GM12878 (cell line): ENCODE results near the gene ZMYM3. TPM values are rescaled to one million over a fixed set of nuclear protein-coding genes. Genes with fewer than 3 reads are reported as not detected.

Experiments
- ATAC-seq: fragments of 200-7000 bp; cut with Tn5 transposase; 3 replicates; pipeline ENCODE4 v1.9.1; 2020; ENCODE audit warnings: mild to moderate bottlenecking, moderate library complexity
- BruUV-seq: library from RNA; stranded (reverse); fragments of 400-500 nt; replicated peaks from 2 replicates; lab custom pipeline; 2021; lab: Mats Ljungman, UMichigan
- CTCF ChIA-PET: fragments of 300-600 bp; sonication (Branson Sonifier 250); formaldehyde crosslinking; extraction: SDS; loops from one replicate; lab custom pipeline; 2021; ENCODE audit warnings: inconsistent platforms; lab: Yijun Ruan, JAX
- POLR2A ChIA-PET: fragments of 350-600 bp; formaldehyde crosslinking; extraction: SDS; loops from one replicate; lab custom pipeline; 2021; ENCODE audit warnings: inconsistent platforms; lab: Charles Lee
- RAD21 ChIA-PET: fragments of 300-600 bp; sonication (Branson Sonifier 250); formaldehyde crosslinking; loops from one replicate; lab custom pipeline; 2023; ENCODE audit warnings: antibody characterized with exemption; ENCODE audit not compliant: unreplicated experiment; lab: Charles Lee
- SMC1A ChIA-PET: fragments of 300-600 bp; sonication (Branson Sonifier 250); formaldehyde crosslinking; loops from one replicate; lab custom pipeline; 2023; ENCODE audit not compliant: unreplicated experiment, uncharacterized antibody; lab: Charles Lee
- DNase-seq: peaks from one replicate; pipeline ENCODE4 v3.0.0-alpha.2; 2011; ENCODE audit warnings: low read depth, low spot score
- FAIRE-seq: peaks from 3 replicates; lab custom pipeline; 2011; peaks lifted over from hg19 to GRCh38; lab: Jason Lieb, UNC
- H2AFZ ChIP-seq: 2 replicates; pipeline ENCODE4 v1.6.0; 2011; ENCODE audit warnings: low read depth, low read length, control low read depth; ENCODE audit not compliant: control insufficient read depth
- H3K27ac ChIP-seq: 2 replicates; pipeline ENCODE4 v1.5.1; 2011; ENCODE audit warnings: control low read depth; ENCODE audit not compliant: control insufficient read depth, insufficient read depth
- H3K27me3 ChIP-seq, 2 experiments: replicated peaks in 1 of 2; 2 replicates each; pipeline versions ENCODE4 v1.6.0 to v1.6.1; 2011; ENCODE audit warnings: low read length in 1 of 2; ENCODE audit not compliant: control insufficient read depth in 2 of 2, insufficient read depth in 2 of 2
- H3K36me3 ChIP-seq, 2 experiments: 2 replicates each; pipeline ENCODE4 v1.5.1; 2011; ENCODE audit warnings: low read length in 1 of 2; ENCODE audit not compliant: control insufficient read depth in 2 of 2, insufficient read depth in 2 of 2
- H3K4me1 ChIP-seq: 2 replicates; pipeline ENCODE4 v1.6.1; 2011; ENCODE audit warnings: mild to moderate bottlenecking, low read length, moderate library complexity, mixed read lengths; ENCODE audit not compliant: control insufficient read depth, insufficient read depth
- H3K4me2 ChIP-seq: 2 replicates; pipeline ENCODE4 v1.6.0; 2011; ENCODE audit warnings: control low read depth; ENCODE audit not compliant: control insufficient read depth, insufficient read depth
- H3K4me3 ChIP-seq: fragments of 200-600 bp; sonication (generic); 2 replicates; pipeline ENCODE4 v1.5.1; 2016
- H3K79me2 ChIP-seq: 2 replicates; pipeline ENCODE4 v1.6.0; 2011; ENCODE audit warnings: low read length; ENCODE audit not compliant: control insufficient read depth, insufficient read depth
- H3K9ac ChIP-seq: 2 replicates; pipeline ENCODE4 v1.8.0; 2011; ENCODE audit warnings: low read length, control low read depth, mixed read lengths; ENCODE audit not compliant: control insufficient read depth, insufficient read depth
- H3K9me3 ChIP-seq: replicated peaks from 3 replicates; pipeline ENCODE4 v1.5.1; 2011; ENCODE audit warnings: mild to moderate bottlenecking, low read length; ENCODE audit not compliant: control insufficient read depth, insufficient read depth
- H4K20me1 ChIP-seq: 2 replicates; pipeline ENCODE4 v1.6.0; 2011; ENCODE audit not compliant: control insufficient read depth, insufficient read depth
- BACH1 ChIP-seq: fragments of 450-650 bp; IDR thresholded peaks from 2 replicates; pipeline ENCODE4 v1.6.1; 2017; ENCODE audit warnings: mild to moderate bottlenecking, borderline replicate concordance
- BHLHE40 ChIP-seq, 2 experiments: fragments of 450-650 bp in 1 of 2; IDR thresholded peaks; 2 replicates each; pipeline ENCODE4 v1.6.1; 2011 to 2017; ENCODE audit warnings: low read depth in 2 of 2, borderline replicate concordance in 1 of 2, improper control_type of control experiment in 1 of 2, low read length in 1 of 2, mild to moderate bottlenecking in 1 of 2
- CHD2 ChIP-seq: IDR thresholded peaks from 2 replicates; pipeline ENCODE4 v1.6.1; 2011; ENCODE audit warnings: low read depth, low read length, improper control_type of control experiment, borderline replicate concordance
- JUNB ChIP-seq: IDR thresholded peaks from 2 replicates; pipeline ENCODE4 v1.6.1; 2016; ENCODE audit warnings: antibody characterized with exemption, mild to moderate bottlenecking
- NBN ChIP-seq: fragments of 450-650 bp; IDR thresholded peaks from 2 replicates; pipeline ENCODE4 v1.6.1; 2016
- RB1 ChIP-seq: fragments of 450-650 bp; formaldehyde crosslinking; IDR thresholded peaks from 2 replicates; pipeline ENCODE4 v1.6.1; 2017; ENCODE audit warnings: mild to moderate bottlenecking, borderline replicate concordance
- SMAD1 ChIP-seq: fragments of 450-650 bp; IDR thresholded peaks from 2 replicates; pipeline ENCODE4 v1.6.1; 2018; ENCODE audit warnings: mild to moderate bottlenecking, low read depth; ENCODE audit not compliant: partially characterized antibody
- SREBF1 ChIP-seq: IDR thresholded peaks from 2 replicates; pipeline ENCODE4 v1.6.1; 2012; ENCODE audit warnings: mild to moderate bottlenecking, low read length
- TCF12 ChIP-seq: IDR thresholded peaks from 2 replicates; pipeline ENCODE4 v1.6.1; 2011; ENCODE audit warnings: low read depth, mild to moderate bottlenecking, low read length
- WGBS: methylation state at CpG from one replicate; pipeline ENCODE4 v1.1.6; 2016; ENCODE audit warnings: low lambda C conversion rate; ENCODE audit not compliant: insufficient replicate concordance, insufficient coverage; ENCODE audit errors: missing lambda C conversion rate; 5-methylcytosine and 5-hydroxymethylcytosine counted together
- in situ Hi-C: fragments of 300-500 bp; cut with MboI; formaldehyde crosslinking; loops from 9 replicates; pipeline ENCODE4 v1.14.3; 2018; ENCODE audit warnings: mixed read lengths
- intact Hi-C: fragments of 100-400 bp; cut with micrococcal nuclease; formaldehyde crosslinking; loops from one replicate; pipeline ENCODE4 v1.14.2; 2022; ENCODE audit not compliant: unreplicated experiment
- polyA plus RNA-seq, 11 experiments: library from polyadenylated mRNA; depleted of rRNA in 4 of 11; unstranded in 6 of 11; stranded (reverse) in 5 of 11; fragments of >200 nt; fragmentation: Nextera tagmentation in 4 of 11; fragmentation: Illumina TruSeq in 1 of 11; extraction: Ambion mirVana in 4 of 11; extraction: Trizol in 1 of 11; gene quantifications; 1 replicate in 1 of 11; 2 replicates in 10 of 11; pipeline versions ENCODE4 v1.2.1 to v1.2.3, GENCODE V29; 2011 to 2016; ENCODE audit warnings: inconsistent platforms in 2 of 11, missing spikeins in 2 of 11, low read depth in 1 of 11
- total RNA-seq, 4 experiments: library from RNA; depleted of rRNA in 3 of 4; stranded (reverse); fragments of >200 nt in 3 of 4; fragmentation: Illumina TruSeq in 1 of 4; extraction: Trizol in 1 of 4; gene quantifications; 2 replicates each; pipeline versions ENCODE4 v1.2.1 to v1.2.3, GENCODE V29; 2013 to 2021
- TF ChIP-seq, protein P1 (sequence below): fragments of 450-650 bp; conservative IDR thresholded peaks from 2 replicates; pipeline ENCODE4 v1.6.1; 2017; ENCODE audit warnings: mild to moderate bottlenecking, moderate library complexity
- TF ChIP-seq, protein P2 (sequence below): IDR thresholded peaks from 2 replicates; pipeline ENCODE4 v1.6.1; 2011; ENCODE audit warnings: mild to moderate bottlenecking, low read depth, low read length, moderate library complexity; ENCODE audit not compliant: insufficient replicate concordance
- TF ChIP-seq, protein P3 (sequence below): fragments of 450-650 bp; IDR thresholded peaks from 2 replicates; pipeline ENCODE4 v1.6.1; 2016; ENCODE audit warnings: mild to moderate bottlenecking, moderate library complexity, borderline replicate concordance

The ZMYM3 gene
- total and polyA plus RNA-seq, 10 of the 15 experiments (the other 5 are each of a cell fraction or from before 2014, with no cell fraction given), result 2.3 to 28.1 (median 12.3) TPM

DNA sequence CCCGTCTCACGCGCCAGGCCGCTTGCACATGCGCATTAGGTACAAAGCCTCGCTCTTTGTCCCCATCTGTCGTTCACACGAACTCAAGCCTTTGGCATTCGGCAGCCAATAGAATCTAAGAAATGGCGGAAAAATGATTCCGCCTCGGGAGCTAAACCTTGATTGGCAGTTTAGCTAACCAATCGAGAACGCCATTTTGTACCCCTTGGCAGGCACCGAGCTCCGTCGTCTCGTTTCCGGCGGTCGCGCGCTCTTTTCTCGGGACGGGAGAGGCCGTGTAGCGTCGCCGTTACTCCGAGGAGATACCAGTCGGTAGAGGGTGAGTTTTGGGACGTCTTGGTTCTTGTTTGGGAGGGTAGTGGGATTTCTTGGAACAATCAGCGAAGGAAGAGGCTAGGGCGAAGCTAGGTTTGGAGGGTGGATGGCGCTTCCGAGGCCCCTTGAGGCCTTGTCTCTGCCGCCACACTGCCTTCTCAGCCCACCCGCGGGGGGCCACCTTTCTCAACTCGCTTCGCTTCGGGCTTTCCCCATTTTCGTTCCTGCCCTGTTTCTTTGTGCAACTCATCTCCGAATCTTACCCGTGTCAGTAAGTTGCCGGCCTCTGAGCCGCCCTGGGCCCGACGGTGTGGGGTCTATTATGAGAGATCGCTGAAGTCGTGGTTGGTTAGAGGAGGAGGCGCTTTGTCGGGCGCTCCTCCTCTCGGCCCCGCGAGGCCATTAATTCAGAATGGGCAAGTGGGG lies 29.6 kb upstream of the ZMYM3 start, which contains the start of gene NONO:
TSS of gene NONO (plus strand) at position 233 of the 741 bp plus-strand sequence. CDS start 7,003 bp downstream, outside the sequence.
- CTCF ChIA-PET, result interaction anchor here (0.6 to 1.2 kb wide), 5 partner anchors 30 to 848 kb away, joined by 3 to 6 read pairs (median 4); partner anchors contain the start of genes TAF1 and ZMYM3
- RAD21 ChIA-PET, result interaction anchor here (0.7 to 2.1 kb wide), 13 partner anchors 29 to 369 kb away, joined by 3 to 13 read pairs (median 5); partner anchors contain the start of genes MED12 and TAF1
- Histone ChIP-seq H3K79me2 (peaks cover 49% of the 10 kb centered on the region), H2AFZ (peak within 1 kb of the TSS; percentile 78), H3K27ac (peak within 1 kb of the TSS; percentile 91), H3K4me2 (peak within 1 kb of the TSS; percentile 77), H3K9me3 (no peaks in the 10 kb centered on the region; the same call in 2 of the 3 replicates), H3K4me3 (peak within 1 kb of the TSS; percentile 78), H3K4me1 (peaks cover 4% of the 10 kb centered on the region), H4K20me1 (no peaks in the 10 kb centered on the region), H3K27me3 (no peaks in the 10 kb centered on the region), H3K9ac (peak within 1 kb of the TSS; percentile 95), H3K36me3 (no peaks in the 10 kb centered on the region)
- peak; percentile 81 for FAIRE-seq
- peak; percentile 85 for ATAC-seq
- in situ Hi-C loops, result no loop called here
- TSS peak; percentile 78 for BruUV-seq
- peak; percentile 90 for DNase-seq
- intact Hi-C loops, result loop anchor here (1.0 to 10.0 kb wide), 5 partner anchors 29 to 189 kb away; partner anchors contain the start of genes FOXO4, TAF1 and ZMYM3
- 30% methylated on average over 50 of the region's 57 CpGs for WGBS
- POLR2A ChIA-PET, result interaction anchor here (0.6 to 2.3 kb wide), 13 partner anchors 8 to 258 kb away, joined by 3 to 18 read pairs (median 3); partner anchors contain the start of genes MED12, TAF1 and ZMYM3
- SMC1A ChIA-PET, result interaction anchor here (0.9 to 1.6 kb wide), 8 partner anchors 29 to 184 kb away, joined by 3 to 8 read pairs (median 4); partner anchors contain the start of genes TAF1 and ZMYM3
- TF ChIP-seq NBN, result peak; percentile 56; the same call in 1 of the 2 replicates
- TF ChIP-seq CHD2, result peak; percentile 76
- peak; percentile 34 to 69; a peak in 2 of 4 replicates for TF ChIP-seq BHLHE40 (IDR thresholded peaks at IDR 0.05; ENCODE audit: borderline replicate concordance in 1 of 2, low read depth in 2 of 2, low read length in 1 of 2)
- peak; percentile 7; the same call in 1 of the 2 replicates for TF ChIP-seq TCF12
- 0 out of 2 replicates have a peak, but pooled peaks have one; percentile 36 for TF ChIP-seq BACH1
- TF ChIP-seq SREBF1, result no peak
- TF ChIP-seq JUNB, result no peak
- TF ChIP-seq, protein P1, sequence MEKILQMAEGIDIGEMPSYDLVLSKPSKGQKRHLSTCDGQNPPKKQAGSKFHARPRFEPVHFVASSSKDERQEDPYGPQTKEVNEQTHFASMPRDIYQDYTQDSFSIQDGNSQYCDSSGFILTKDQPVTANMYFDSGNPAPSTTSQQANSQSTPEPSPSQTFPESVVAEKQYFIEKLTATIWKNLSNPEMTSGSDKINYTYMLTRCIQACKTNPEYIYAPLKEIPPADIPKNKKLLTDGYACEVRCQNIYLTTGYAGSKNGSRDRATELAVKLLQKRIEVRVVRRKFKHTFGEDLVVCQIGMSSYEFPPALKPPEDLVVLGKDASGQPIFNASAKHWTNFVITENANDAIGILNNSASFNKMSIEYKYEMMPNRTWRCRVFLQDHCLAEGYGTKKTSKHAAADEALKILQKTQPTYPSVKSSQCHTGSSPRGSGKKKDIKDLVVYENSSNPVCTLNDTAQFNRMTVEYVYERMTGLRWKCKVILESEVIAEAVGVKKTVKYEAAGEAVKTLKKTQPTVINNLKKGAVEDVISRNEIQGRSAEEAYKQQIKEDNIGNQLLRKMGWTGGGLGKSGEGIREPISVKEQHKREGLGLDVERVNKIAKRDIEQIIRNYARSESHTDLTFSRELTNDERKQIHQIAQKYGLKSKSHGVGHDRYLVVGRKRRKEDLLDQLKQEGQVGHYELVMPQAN, result peak; percentile 71; the same call in 1 of the 2 replicates
- 0 out of 2 replicates have a peak, but pooled peaks have one; percentile 35 for TF ChIP-seq RB1
- TF ChIP-seq, protein P2, sequence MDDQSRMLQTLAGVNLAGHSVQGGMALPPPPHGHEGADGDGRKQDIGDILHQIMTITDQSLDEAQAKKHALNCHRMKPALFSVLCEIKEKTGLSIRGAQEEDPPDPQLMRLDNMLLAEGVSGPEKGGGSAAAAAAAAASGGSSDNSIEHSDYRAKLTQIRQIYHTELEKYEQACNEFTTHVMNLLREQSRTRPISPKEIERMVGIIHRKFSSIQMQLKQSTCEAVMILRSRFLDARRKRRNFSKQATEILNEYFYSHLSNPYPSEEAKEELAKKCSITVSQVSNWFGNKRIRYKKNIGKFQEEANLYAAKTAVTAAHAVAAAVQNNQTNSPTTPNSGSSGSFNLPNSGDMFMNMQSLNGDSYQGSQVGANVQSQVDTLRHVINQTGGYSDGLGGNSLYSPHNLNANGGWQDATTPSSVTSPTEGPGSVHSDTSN, result peak; percentile 92
- peak; percentile 63 for TF ChIP-seq SMAD1
- TF ChIP-seq, protein P3, sequence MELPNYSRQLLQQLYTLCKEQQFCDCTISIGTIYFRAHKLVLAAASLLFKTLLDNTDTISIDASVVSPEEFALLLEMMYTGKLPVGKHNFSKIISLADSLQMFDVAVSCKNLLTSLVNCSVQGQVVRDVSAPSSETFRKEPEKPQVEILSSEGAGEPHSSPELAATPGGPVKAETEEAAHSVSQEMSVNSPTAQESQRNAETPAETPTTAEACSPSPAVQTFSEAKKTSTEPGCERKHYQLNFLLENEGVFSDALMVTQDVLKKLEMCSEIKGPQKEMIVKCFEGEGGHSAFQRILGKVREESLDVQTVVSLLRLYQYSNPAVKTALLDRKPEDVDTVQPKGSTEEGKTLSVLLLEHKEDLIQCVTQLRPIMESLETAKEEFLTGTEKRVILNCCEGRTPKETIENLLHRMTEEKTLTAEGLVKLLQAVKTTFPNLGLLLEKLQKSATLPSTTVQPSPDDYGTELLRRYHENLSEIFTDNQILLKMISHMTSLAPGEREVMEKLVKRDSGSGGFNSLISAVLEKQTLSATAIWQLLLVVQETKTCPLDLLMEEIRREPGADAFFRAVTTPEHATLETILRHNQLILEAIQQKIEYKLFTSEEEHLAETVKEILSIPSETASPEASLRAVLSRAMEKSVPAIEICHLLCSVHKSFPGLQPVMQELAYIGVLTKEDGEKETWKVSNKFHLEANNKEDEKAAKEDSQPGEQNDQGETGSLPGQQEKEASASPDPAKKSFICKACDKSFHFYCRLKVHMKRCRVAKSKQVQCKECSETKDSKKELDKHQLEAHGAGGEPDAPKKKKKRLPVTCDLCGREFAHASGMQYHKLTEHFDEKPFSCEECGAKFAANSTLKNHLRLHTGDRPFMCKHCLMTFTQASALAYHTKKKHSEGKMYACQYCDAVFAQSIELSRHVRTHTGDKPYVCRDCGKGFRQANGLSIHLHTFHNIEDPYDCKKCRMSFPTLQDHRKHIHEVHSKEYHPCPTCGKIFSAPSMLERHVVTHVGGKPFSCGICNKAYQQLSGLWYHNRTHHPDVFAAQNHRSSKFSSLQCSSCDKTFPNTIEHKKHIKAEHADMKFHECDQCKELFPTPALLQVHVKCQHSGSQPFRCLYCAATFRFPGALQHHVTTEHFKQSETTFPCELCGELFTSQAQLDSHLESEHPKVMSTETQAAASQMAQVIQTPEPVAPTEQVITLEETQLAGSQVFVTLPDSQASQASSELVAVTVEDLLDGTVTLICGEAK, result peak; percentile 65; the same call in 1 of the 2 replicates
